ENCODE results near the gene GMDS. TPM values are rescaled to one million over a fixed set of nuclear protein-coding genes. Genes with fewer than 3 reads are reported as not detected.

Gene GMDS
- total and polyA plus RNA-seq, 2 donors (not counting 3 experiments of a cell fraction or from before 2014, with no cell fraction given) = 9.8 to 23.5 TPM

GRCh38 chr6:2055911-2056310, 189.5 kb downstream of the GMDS start:
- H3K9ac ChIP-seq (replicated peaks; ENCODE audit: extremely low read depth, insufficient read depth, low read length) = no peak overlapping the region
- H3K9me3 ChIP-seq (replicated peaks; ENCODE audit: control insufficient read depth, insufficient read depth, low read length) = no peaks in the 10 kb centered on the region
- ChIA-PET POLR2A (no interaction called here), CTCF (no interaction called here)
- no TSS peak for BruUV-seq (replicated peaks)
- H3K4me2 ChIP-seq (ENCODE audit: insufficient read depth, low read length) = no peak overlapping the region
- dilution Hi-C loops (cut with MboI; ENCODE audit: extremely low pct_ligation_motif_present, low sequenced_read_pairs) (no loop called here), intact Hi-C loops (cut with micrococcal nuclease) (no loop called here)
- H3K4me1 ChIP-seq (ENCODE audit: control insufficient read depth, extremely low read depth, insufficient read depth, low read length) = no peaks in the 10 kb centered on the region
- no peak for TF ChIP-seq POLR2AphosphoS5 (IDR thresholded peaks at IDR 0.05; ENCODE audit: insufficient read depth, low read depth, low read length)
- no peak for TF ChIP-seq MYC (IDR thresholded peaks at IDR 0.05; ENCODE audit: low read depth, low read length)
- no peak for TF ChIP-seq GATA2 (IDR thresholded peaks at IDR 0.05; ENCODE audit: insufficient read depth, insufficient read length, low read depth, low read length)
- no peak for TF ChIP-seq JUN (IDR thresholded peaks at IDR 0.05; ENCODE audit: borderline replicate concordance, insufficient read depth, insufficient read length, low read depth)
- no peak for TF ChIP-seq MAX (IDR thresholded peaks at IDR 0.05; ENCODE audit: insufficient read depth, insufficient read length)
- TF ChIP-seq EZH2 (IDR thresholded peaks at IDR 0.05; ENCODE audit: borderline replicate concordance, low read depth, low read length, severe bottlenecking) = no peak
- TF ChIP-seq FOS (IDR thresholded peaks at IDR 0.05; ENCODE audit: borderline replicate concordance, insufficient read depth, low read length) = no peak
- TF ChIP-seq POLR2A (IDR thresholded peaks at IDR 0.05; ENCODE audit: low read depth, low read length) = no peak
- TF ChIP-seq CTCF (IDR thresholded peaks at IDR 0.05; ENCODE audit: extremely low read depth in 1 of 2, insufficient read depth in 1 of 2, low read depth in 1 of 2, low read length in 2 of 2) = no peak
- FAIRE-seq = no peak
- no peaks in the 10 kb centered on the region for H3K36me3 ChIP-seq (ENCODE audit: control insufficient read depth in 2 of 2, extremely low read depth in 1 of 2, insufficient read depth in 2 of 2, low read length in 2 of 2)
- no peaks in the 10 kb centered on the region for H4K20me1 ChIP-seq (replicated peaks; ENCODE audit: control insufficient read depth, extremely low read depth, insufficient read depth, low read length)
- no peak overlapping the region for H3K27ac ChIP-seq (ENCODE audit: insufficient read depth, low read depth, low read length)
- no peak overlapping the region for H2AFZ ChIP-seq (ENCODE audit: low read depth, low read length)
- H3K79me2 ChIP-seq (ENCODE audit: control insufficient read depth, insufficient read depth, low read length) = no peaks in the 10 kb centered on the region
- DNase-seq (ENCODE audit: low read depth, low spot score) = no peak
- H3K27me3 ChIP-seq (ENCODE audit: control insufficient read depth in 2 of 2, insufficient read depth in 2 of 2, low read length in 2 of 2) = no peaks in the 10 kb centered on the region
- H3K9me1 ChIP-seq (replicated peaks; ENCODE audit: control insufficient read depth, extremely low read depth, insufficient read depth, low read length) = no peaks in the 10 kb centered on the region
- no peak overlapping the region for H3K4me3 ChIP-seq (replicated peaks in 1 of 3; ENCODE audit: insufficient read depth in 1 of 3, low read depth in 1 of 3, low read length in 3 of 3)

Data from endothelial cell of umbilical vein (primary cell).